Activated CD8-positive, alpha-beta T cell treated with anti-CD3 and anti-CD28 coated beads for 36 hours (primary cell): ENCODE results near the gene NLRP3. TPM values are rescaled to one million over a fixed set of nuclear protein-coding genes. Genes with fewer than 3 reads are reported as not detected.
A peak's percentile ranks its signal among the peaks of the same experiment; 100 is the strongest.

Experiments used
- ATAC-seq: fragments of 200-7000 bp; cut with Tn5 transposase; one replicate; pipeline ENCODE4 v1.10.0; 2021; ENCODE audit warnings: mild to moderate bottlenecking, moderate library complexity
- CTCF ChIA-PET: fragments of 350-600 bp; sonication (Branson Sonifier 250); formaldehyde crosslinking; loops from one replicate; lab custom pipeline; 2021; ENCODE audit warnings: antibody characterized with exemption; lab: Charles Lee
- POLR2A ChIA-PET: fragments of 350-600 bp; sonication (Branson Sonifier 250); formaldehyde crosslinking; loops from one replicate; lab custom pipeline; 2021; ENCODE audit warnings: antibody characterized with exemption; lab: Charles Lee
- DNase-seq: peaks from one replicate; pipeline ENCODE4 v3.0.0-alpha.2; 2020
- H3K27ac Mint-ChIP-seq: one replicate; pipeline ENCODE4 v1.8.0; 2021; ENCODE audit warnings: mild to moderate bottlenecking, mixed read lengths
- H3K27me3 Mint-ChIP-seq: one replicate; pipeline ENCODE4 v1.8.0; 2021; ENCODE audit warnings: mixed read lengths
- H3K36me3 Mint-ChIP-seq: one replicate; pipeline ENCODE4 v1.8.0; 2021; ENCODE audit warnings: low read depth, mixed read lengths
- H3K4me1 Mint-ChIP-seq: one replicate; pipeline ENCODE4 v1.8.0; 2021; ENCODE audit warnings: low read depth, mixed read lengths
- H3K4me3 Mint-ChIP-seq: one replicate; pipeline ENCODE4 v1.8.0; 2021; ENCODE audit warnings: mild to moderate bottlenecking, moderate library complexity, mixed read lengths
- H3K9me3 Mint-ChIP-seq: one replicate; pipeline ENCODE4 v1.8.0; 2021; ENCODE audit warnings: mixed read lengths
- intact Hi-C: fragments of 100-400 bp; cut with micrococcal nuclease; formaldehyde crosslinking; loops from one replicate; pipeline ENCODE4 v1.10.0; 2022
- total RNA-seq, 2 experiments: library from RNA; stranded (reverse); gene quantifications; one replicate each; pipeline ENCODE4 v1.2.3, GENCODE V29; 2021
- TF ChIP-seq, protein P1 (sequence below): fragments of 200-600 bp; IDR thresholded peaks from one replicate; pipeline ENCODE4 v1.8.0; 2022; ENCODE audit warnings: antibody characterized with exemption, mild to moderate bottlenecking

Gene NLRP3
- total RNA-seq, 2 experiments from 2014 or later, result 3.2 to 3.6 TPM

DNA sequence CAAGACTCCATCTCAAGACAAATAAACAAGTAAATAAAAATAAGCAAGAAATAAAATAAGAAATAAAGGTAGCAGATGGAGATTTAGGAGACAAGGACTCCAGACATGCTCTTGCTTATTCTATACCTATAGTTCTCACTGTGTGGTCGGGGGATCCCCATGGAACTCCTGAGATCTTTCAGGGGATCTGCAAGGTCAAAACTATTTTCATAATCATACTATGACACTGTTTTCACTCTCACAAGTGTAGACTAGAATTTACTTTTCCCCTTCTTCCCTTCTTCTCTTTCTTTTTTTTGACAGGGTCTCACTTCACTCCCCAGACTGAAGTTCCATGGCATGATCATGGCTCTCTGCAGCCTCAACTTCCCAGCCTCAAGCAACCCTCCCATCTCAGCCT is 29.8 kb upstream of the NLRP3 start:
- Mint-ChIP-seq H3K4me3 (no peak overlapping the region), H3K9me3 (peaks cover 6% of the 10 kb centered on the region), H3K4me1 (peaks cover 18% of the 10 kb centered on the region), H3K27me3 (no peaks in the 10 kb centered on the region), H3K27ac (no peak overlapping the region), H3K36me3 (no peaks in the 10 kb centered on the region)
- intact Hi-C loops, result no loop called here
- peak; percentile 55 for DNase-seq
- ChIA-PET CTCF (interaction anchor here (2.3 kb wide), 1 partner anchor 13 kb away, joined by 15 read pairs; no protein-coding TSS in a partner anchor), POLR2A (no interaction called here)
- TF ChIP-seq, protein P1, sequence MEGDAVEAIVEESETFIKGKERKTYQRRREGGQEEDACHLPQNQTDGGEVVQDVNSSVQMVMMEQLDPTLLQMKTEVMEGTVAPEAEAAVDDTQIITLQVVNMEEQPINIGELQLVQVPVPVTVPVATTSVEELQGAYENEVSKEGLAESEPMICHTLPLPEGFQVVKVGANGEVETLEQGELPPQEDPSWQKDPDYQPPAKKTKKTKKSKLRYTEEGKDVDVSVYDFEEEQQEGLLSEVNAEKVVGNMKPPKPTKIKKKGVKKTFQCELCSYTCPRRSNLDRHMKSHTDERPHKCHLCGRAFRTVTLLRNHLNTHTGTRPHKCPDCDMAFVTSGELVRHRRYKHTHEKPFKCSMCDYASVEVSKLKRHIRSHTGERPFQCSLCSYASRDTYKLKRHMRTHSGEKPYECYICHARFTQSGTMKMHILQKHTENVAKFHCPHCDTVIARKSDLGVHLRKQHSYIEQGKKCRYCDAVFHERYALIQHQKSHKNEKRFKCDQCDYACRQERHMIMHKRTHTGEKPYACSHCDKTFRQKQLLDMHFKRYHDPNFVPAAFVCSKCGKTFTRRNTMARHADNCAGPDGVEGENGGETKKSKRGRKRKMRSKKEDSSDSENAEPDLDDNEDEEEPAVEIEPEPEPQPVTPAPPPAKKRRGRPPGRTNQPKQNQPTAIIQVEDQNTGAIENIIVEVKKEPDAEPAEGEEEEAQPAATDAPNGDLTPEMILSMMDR, result no peak
- no peak for ATAC-seq

DNA sequence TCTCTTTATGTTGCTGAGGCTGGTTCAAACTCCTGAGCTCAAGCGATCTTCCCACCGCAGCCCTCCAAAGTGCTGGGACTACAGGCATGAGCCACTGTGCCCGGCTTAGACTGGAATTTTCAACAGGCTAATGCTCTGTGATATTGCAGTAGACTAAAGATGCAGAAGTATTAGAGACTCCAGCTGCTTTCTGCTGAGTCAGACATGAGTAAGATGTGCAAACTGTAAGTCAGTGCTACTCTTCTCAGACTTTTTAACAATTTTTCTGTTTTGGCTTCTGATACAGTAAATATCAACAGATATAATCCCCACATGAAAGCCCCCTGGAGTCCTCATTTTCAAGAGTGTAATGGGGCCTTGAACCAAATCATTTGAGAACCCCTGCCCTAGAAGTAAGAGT is 29.3 kb upstream of the NLRP3 start:
- intact Hi-C loops, result no loop called here
- ChIA-PET CTCF (interaction anchor here (1.7 to 2.3 kb wide), 2 partner anchors 13 to 101 kb away, joined by 12 to 15 read pairs; no protein-coding TSS in a partner anchor), POLR2A (no interaction called here)
- ATAC-seq (no peak), DNase-seq (no peak)
- Mint-ChIP-seq H3K27ac (no peak overlapping the region), H3K27me3 (no peaks in the 10 kb centered on the region), H3K4me1 (peaks cover 18% of the 10 kb centered on the region), H3K36me3 (no peaks in the 10 kb centered on the region), H3K4me3 (no peak overlapping the region), H3K9me3 (peaks cover 6% of the 10 kb centered on the region)
- TF ChIP-seq, protein P1, result no peak

DNA sequence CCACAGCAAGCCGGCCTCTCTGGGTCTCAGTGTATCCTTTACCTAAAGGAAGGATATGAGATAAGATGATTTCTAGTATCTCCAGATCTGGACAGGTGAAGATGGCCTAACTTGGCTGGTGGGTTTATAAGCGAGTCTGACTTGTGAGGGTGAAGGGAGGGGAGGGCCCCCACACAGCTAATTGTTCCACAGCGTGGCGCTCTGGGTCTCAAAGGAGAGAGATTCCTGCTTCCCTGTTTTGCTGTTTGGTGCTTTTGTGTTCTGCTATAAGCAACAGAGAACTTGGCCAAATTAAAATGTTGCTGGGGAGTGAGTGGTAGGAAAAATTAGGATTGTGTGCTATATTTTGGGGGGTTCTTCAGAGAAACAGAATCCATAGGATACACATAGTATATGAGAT is 28.9 kb upstream of the NLRP3 start:
- Mint-ChIP-seq H3K27me3 (no peaks in the 10 kb centered on the region), H3K4me1 (peaks cover 18% of the 10 kb centered on the region), H3K36me3 (no peaks in the 10 kb centered on the region), H3K27ac (no peak overlapping the region), H3K4me3 (no peak overlapping the region), H3K9me3 (peaks cover 6% of the 10 kb centered on the region)
- TF ChIP-seq, protein P1, result no peak
- no peak for DNase-seq
- POLR2A ChIA-PET, result no interaction called here
- no peak for ATAC-seq
- CTCF ChIA-PET, result interaction anchor here (1.7 to 2.3 kb wide), 2 partner anchors 14 to 101 kb away, joined by 12 to 15 read pairs; no protein-coding TSS in a partner anchor
- intact Hi-C loops, result no loop called here

DNA sequence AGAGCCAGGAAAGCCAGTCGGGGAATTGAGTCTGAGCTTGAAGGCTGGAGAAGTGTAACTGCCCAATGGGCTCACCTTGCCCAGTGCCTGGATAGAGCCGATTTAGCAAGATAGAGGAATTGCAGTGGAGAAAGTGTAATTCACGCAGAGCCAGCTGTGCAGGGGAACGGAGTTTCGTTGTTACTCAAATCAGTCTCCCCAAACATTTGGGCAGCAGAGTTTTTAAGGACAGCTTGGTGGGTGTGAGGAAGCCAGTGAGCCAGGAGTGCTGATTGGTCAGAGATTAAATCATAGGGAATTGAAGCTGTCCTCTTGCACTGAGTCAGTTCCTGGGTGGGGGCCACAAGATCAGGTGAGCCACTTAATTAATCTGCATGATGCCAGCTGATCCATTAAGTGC is 28.4 kb upstream of the NLRP3 start:
- H3K27me3 Mint-ChIP-seq, result no peaks in the 10 kb centered on the region
- no peak overlapping the region for H3K4me3 Mint-ChIP-seq
- DNase-seq, result no peak
- CTCF ChIA-PET, result interaction anchor here (1.7 to 2.3 kb wide), 2 partner anchors 14 to 100 kb away, joined by 12 to 15 read pairs; no protein-coding TSS in a partner anchor
- H3K4me1 Mint-ChIP-seq, result peaks cover 18% of the 10 kb centered on the region
- no peaks in the 10 kb centered on the region for H3K36me3 Mint-ChIP-seq
- TF ChIP-seq, protein P1, result no peak
- intact Hi-C loops, result no loop called here
- peaks cover 6% of the 10 kb centered on the region for H3K9me3 Mint-ChIP-seq
- no peak overlapping the region for H3K27ac Mint-ChIP-seq
- ATAC-seq, result no peak
- POLR2A ChIA-PET, result interaction anchor here (0.9 kb wide), 1 partner anchor 10 kb away, joined by 3 read pairs; no protein-coding TSS in a partner anchor

DNA sequence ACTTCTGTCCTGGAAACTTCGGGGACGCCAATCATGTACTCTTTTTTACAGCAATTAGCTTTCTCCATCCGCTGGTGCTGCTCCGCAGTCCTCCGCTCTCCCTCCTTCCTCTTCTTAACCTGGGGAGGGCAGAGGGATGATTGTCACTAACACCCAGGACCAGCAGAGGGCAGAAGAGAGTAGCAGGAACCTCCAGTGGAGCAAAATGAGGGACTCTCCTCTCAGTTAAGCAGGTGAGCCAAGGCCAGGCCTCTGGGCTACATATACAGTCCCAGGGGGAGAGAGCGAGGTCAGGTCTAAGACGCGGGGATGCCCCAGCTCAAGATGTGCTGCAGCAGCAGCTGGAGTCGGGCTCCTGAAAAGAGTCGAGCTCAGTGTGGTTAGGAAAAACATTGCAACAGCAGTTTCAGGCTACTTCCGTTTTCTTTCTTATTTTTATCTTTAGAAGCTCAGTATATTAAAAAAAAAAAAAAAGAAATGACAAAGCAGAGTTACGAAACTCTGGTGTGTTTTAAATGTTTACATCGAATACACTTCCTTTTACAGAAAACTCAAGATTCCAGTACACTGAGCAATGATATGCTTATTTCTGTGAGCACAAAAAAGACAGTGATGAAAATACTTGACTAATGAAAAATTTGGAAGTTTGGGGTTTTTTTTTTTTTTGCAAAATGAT is 25.7 kb upstream of the NLRP3 start:
- POLR2A ChIA-PET, result interaction anchor here (0.8 to 1.3 kb wide), 4 partner anchors 12 to 76 kb away, joined by 3 to 4 read pairs (median 3); no protein-coding TSS in a partner anchor
- TF ChIP-seq, protein P1, result peak; percentile 87
- ATAC-seq (peak; percentile 99), DNase-seq (peak; percentile 92)
- Mint-ChIP-seq H3K36me3 (no peaks in the 10 kb centered on the region), H3K27ac (peak overlapping the region; percentile 36), H3K4me1 (peaks cover 18% of the 10 kb centered on the region), H3K9me3 (no peaks in the 10 kb centered on the region), H3K4me3 (peak overlapping the region; percentile 11), H3K27me3 (no peaks in the 10 kb centered on the region)
- CTCF ChIA-PET, result interaction anchor here (0.7 to 2.6 kb wide), 32 partner anchors 9 to 311 kb away, joined by 3 to 93 read pairs (median 4); partner anchors contain the start of gene NLRP3
- intact Hi-C loops, result loop anchor here (1.0 to 5.0 kb wide), 2 partner anchors 97 to 187 kb away; no protein-coding TSS in a partner anchor
